GM18861 (cell line): ENCODE data around the gene PARD3B.

Experiments
- ATAC-seq: cut with Tn5 transposase; IDR thresholded peaks from one replicate; pipeline ENCODE4 v1.9.1; 2021; ENCODE audit not compliant: unreplicated experiment

PARD3B gene

GRCh38 chr2:205427112-205427511, 881.8 kb downstream of the PARD3B start:
- no peak for ATAC-seq

- ATAC-seq, result no peak
Observed at GRCh38 chr2:205428811-205429210, 883.5 kb downstream of the PARD3B start.

- no peak for ATAC-seq
Observed at GRCh38 chr2:205435970-205436369, 890.7 kb downstream of the PARD3B start.

GRCh38 chr2:205438241-205438640, 893.0 kb downstream of the PARD3B start:
- ATAC-seq, result no peak

- ATAC-seq, result no peak
Observed at GRCh38 chr2:205439621-205440020, 894.3 kb downstream of the PARD3B start.

- ATAC-seq, result no peak
Observed at GRCh38 chr2:205441524-205441923, 896.2 kb downstream of the PARD3B start.

GRCh38 chr2:205448189-205448588, 902.9 kb downstream of the PARD3B start:
- no peak for ATAC-seq

- ATAC-seq, result no peak
Observed at GRCh38 chr2:205451901-205452512, 906.7 kb downstream of the PARD3B start.

GRCh38 chr2:205453202-205453601, 907.9 kb downstream of the PARD3B start:
- ATAC-seq, result no peak

GRCh38 chr2:205456682-205457081, 911.4 kb downstream of the PARD3B start:
- no peak for ATAC-seq

GRCh38 chr2:205460217-205460616, 914.9 kb downstream of the PARD3B start:
- ATAC-seq, result no peak

GRCh38 chr2:205461169-205461568, 915.9 kb downstream of the PARD3B start:
- no peak for ATAC-seq

GRCh38 chr2:205461678-205462665, 916.7 kb downstream of the PARD3B start:
- no peak for ATAC-seq

- ATAC-seq, result no peak
Observed at GRCh38 chr2:205462681-205463345, 917.5 kb downstream of the PARD3B start.

GRCh38 chr2:205463466-205464025, 918.3 kb downstream of the PARD3B start:
- no peak for ATAC-seq

GRCh38 chr2:205464681-205465080, 919.4 kb downstream of the PARD3B start:
- ATAC-seq, result no peak

GRCh38 chr2:205465791-205466190, 920.5 kb downstream of the PARD3B start:
- ATAC-seq, result no peak

GRCh38 chr2:205471776-205472175, 926.5 kb downstream of the PARD3B start:
- no peak for ATAC-seq

GRCh38 chr2:205473791-205474190, 928.5 kb downstream of the PARD3B start:
- no peak for ATAC-seq

- no peak for ATAC-seq
Observed at GRCh38 chr2:205474741-205475415, 929.6 kb downstream of the PARD3B start.

GRCh38 chr2:205475416-205475768, 930.1 kb downstream of the PARD3B start:
- ATAC-seq, result no peak
